ENCODE measurements around the gene CD84. TPM values are rescaled to one million over a fixed set of nuclear protein-coding genes. Genes with fewer than 3 reads are reported as not detected.

CD84 gene
- total RNA-seq, 1 donor from 2014 or later: not detected

GRCh38 chr1:160615660-160616059 is 36.4 kb upstream of the CD84 start:
- Histone ChIP-seq H3K36me3 (ENCODE audit: control insufficient read depth, insufficient read depth, low read length) (no peaks in the 10 kb centered on the region), H3K4me3 (ENCODE audit: low read depth, low read length) (no peak overlapping the region), H3K27me3 (ENCODE audit: control insufficient read depth, insufficient read depth, low read length) (peaks cover 4% of the 10 kb centered on the region)
- DNase-seq (ENCODE audit: low read depth): no peak
- TF ChIP-seq CTCF (IDR thresholded peaks at IDR 0.05; ENCODE audit: insufficient read depth, low read length, poor library complexity, severe bottlenecking): no peak

GRCh38 chr1:160614410-160614809 is 35.1 kb upstream of the CD84 start:
- Histone ChIP-seq H3K4me3 (ENCODE audit: low read depth, low read length) (no peak overlapping the region), H3K27me3 (ENCODE audit: control insufficient read depth, insufficient read depth, low read length) (peaks cover 5% of the 10 kb centered on the region), H3K36me3 (ENCODE audit: control insufficient read depth, insufficient read depth, low read length) (no peaks in the 10 kb centered on the region)
- TF ChIP-seq CTCF (IDR thresholded peaks at IDR 0.05; ENCODE audit: insufficient read depth, low read length, poor library complexity, severe bottlenecking): no peak
- DNase-seq (ENCODE audit: low read depth): no peak

- Histone ChIP-seq H3K36me3 (ENCODE audit: control insufficient read depth, insufficient read depth, low read length) (no peaks in the 10 kb centered on the region), H3K4me3 (ENCODE audit: low read depth, low read length) (no peak overlapping the region), H3K27me3 (ENCODE audit: control insufficient read depth, insufficient read depth, low read length) (peaks cover 7% of the 10 kb centered on the region)
- no peak for TF ChIP-seq CTCF (IDR thresholded peaks at IDR 0.05; ENCODE audit: insufficient read depth, low read length, poor library complexity, severe bottlenecking)
- DNase-seq (ENCODE audit: low read depth): no peak
Measured at GRCh38 chr1:160612613-160613218, 33.4 kb upstream of the CD84 start.

- DNase-seq (ENCODE audit: low read depth): no peak
- Histone ChIP-seq H3K36me3 (ENCODE audit: control insufficient read depth, insufficient read depth, low read length) (no peaks in the 10 kb centered on the region), H3K27me3 (ENCODE audit: control insufficient read depth, insufficient read depth, low read length) (peaks cover 7% of the 10 kb centered on the region), H3K4me3 (ENCODE audit: low read depth, low read length) (no peak overlapping the region)
- no peak for TF ChIP-seq CTCF (IDR thresholded peaks at IDR 0.05; ENCODE audit: insufficient read depth, low read length, poor library complexity, severe bottlenecking)
Measured at GRCh38 chr1:160610569-160611242, 31.4 kb upstream of the CD84 start.

GRCh38 chr1:160608941-160609340 is 29.6 kb upstream of the CD84 start:
- TF ChIP-seq CTCF (IDR thresholded peaks at IDR 0.05; ENCODE audit: insufficient read depth, low read length, poor library complexity, severe bottlenecking): no peak
- no peaks in the 10 kb centered on the region for H3K36me3 ChIP-seq (ENCODE audit: control insufficient read depth, insufficient read depth, low read length)
- peaks cover 7% of the 10 kb centered on the region for H3K27me3 ChIP-seq (ENCODE audit: control insufficient read depth, insufficient read depth, low read length)
- DNase-seq (ENCODE audit: low read depth): no peak
- no peak overlapping the region for H3K4me3 ChIP-seq (ENCODE audit: low read depth, low read length)

GRCh38 chr1:160608514-160608913 is 29.2 kb upstream of the CD84 start:
- Histone ChIP-seq H3K27me3 (ENCODE audit: control insufficient read depth, insufficient read depth, low read length) (peaks cover 7% of the 10 kb centered on the region), H3K4me3 (ENCODE audit: low read depth, low read length) (no peak overlapping the region), H3K36me3 (ENCODE audit: control insufficient read depth, insufficient read depth, low read length) (no peaks in the 10 kb centered on the region)
- no peak for TF ChIP-seq CTCF (IDR thresholded peaks at IDR 0.05; ENCODE audit: insufficient read depth, low read length, poor library complexity, severe bottlenecking)
- DNase-seq (ENCODE audit: low read depth): no peak

Measured in kidney epithelial cell (primary cell).